ENCODE measurements around the gene PIEZO2.

The PIEZO2 gene

DNA sequence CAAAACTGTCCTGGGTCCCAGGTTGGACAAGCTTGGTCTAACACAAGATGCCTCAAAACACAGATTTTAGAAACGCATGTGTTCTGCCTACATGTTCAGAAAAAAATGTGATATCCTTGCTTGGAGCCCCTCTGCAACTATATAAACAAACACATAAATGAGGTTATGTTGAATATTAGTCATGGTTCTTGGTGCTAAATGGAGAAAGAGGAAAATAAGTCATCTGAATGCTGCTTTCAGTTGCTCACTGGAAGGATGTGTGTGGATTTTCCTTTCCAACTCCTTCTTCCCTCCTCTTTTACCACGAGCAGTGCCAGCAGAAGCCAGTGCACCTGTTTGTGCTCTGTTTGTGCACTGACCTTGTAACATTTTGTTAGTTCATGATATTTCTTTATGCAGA lies 85.3 kb downstream of the PIEZO2 start:
- no peak for DNase-seq

GRCh38 chr18:11055721-11056120 lies 93.6 kb downstream of the PIEZO2 start:
- no peak for DNase-seq

DNA sequence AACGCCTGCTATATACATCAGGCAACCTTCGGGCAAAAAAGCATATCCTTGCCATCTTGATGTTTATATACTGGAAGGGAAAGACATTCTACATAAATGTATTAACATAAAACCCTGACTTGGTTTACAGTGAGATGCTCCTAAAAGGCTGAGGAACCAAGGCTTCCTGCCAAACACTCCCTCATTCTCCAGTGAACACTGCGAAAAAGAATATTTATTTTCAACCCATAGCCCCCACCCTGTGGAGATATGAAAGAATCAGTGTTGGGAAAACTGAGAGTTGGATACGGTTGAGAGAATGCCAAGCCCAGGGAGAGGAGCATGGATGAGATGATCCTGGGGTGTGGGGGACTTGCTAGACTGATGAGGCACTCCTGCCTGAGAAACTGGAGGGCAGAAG lies 94.9 kb downstream of the PIEZO2 start:
- no peak for DNase-seq

GRCh38 chr18:11053293-11053692 lies 96.1 kb downstream of the PIEZO2 start:
- DNase-seq, result no peak

DNA sequence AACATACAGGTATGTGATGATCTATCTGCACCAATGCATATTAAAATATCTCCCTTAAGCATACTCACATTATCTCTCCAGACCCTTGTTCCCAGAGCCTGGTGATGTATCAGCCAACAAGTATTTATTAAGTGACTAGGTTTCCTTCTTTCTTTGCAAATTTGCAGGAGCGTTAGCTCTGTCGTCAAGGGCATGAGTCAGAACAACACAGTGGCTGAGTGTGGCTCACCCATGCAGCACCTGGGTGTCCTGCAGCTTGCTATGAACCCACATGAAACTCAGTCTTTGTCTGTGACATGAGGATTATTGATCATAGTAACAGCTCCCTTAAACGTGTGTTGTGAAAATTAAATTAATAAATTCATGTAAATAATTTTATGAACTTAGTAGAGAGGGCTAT lies 96.6 kb downstream of the PIEZO2 start:
- no peak for DNase-seq

- no peak for DNase-seq
Measured at GRCh38 chr18:11051462-11051861, 97.9 kb downstream of the PIEZO2 start.

GRCh38 chr18:11050966-11051365 lies 98.4 kb downstream of the PIEZO2 start:
- peak in 1 of 2 donors; percentile 19 for DNase-seq

DNA sequence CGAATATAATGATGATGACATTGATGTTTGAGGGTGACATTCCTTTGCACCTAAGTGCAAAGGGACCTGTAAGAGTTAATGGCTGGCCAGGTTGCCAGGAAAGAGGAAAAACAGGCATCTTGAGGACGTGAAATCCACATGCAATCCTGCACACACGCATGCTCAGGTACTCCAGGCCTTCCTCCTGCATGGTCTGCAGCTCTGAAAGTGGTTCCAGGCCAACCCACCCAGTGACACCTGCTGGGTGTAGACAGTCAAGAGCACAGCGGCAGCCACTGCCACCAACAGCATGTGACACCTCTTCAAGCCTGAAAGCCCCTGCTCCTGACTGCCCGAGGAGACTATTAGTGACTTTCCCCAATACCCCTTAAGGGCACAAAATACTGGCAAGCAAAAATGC lies 101.6 kb downstream of the PIEZO2 start:
- DNase-seq, result no peak

DNA sequence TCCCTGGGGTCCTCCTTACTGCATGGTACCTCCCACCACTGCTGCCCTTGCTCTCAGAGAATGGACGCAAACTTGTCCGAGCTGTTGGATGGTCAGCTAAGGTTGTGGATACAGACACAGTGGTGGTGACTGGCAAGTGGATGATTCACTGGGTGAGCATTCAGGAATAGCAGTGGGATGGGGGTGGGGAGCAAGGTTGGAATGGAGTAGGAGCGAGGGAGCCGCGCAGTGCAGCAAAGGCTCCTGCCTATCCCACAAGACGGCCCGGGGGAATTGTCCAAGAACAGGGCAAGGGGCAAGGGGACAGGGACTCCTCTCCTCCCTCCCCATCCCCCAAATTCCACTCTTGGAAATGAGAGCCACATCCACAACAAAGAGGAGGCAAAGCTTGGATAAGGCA lies 102.2 kb downstream of the PIEZO2 start:
- no peak for DNase-seq

DNA sequence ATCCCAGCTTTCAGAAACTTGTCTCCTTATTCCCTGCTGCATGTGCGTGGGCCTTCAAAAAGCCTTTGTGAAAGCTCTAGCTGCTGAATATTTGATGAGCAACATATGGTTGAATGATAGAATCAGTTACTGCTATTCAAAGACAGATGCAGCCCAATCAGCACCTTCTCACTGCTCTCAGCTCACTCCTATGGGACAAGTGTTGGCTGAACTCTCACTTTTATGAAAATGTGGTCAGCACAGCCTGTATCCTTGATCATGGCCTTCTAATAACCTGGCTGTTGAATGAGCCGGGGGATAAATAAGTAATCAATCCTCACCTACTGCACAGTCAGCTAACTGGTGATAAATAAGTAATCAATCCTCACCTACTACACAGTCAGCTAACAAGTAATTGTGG lies 103.2 kb downstream of the PIEZO2 start:
- no peak for DNase-seq

GRCh38 chr18:11043694-11044093 lies 105.7 kb downstream of the PIEZO2 start:
- DNase-seq, result no peak

DNA sequence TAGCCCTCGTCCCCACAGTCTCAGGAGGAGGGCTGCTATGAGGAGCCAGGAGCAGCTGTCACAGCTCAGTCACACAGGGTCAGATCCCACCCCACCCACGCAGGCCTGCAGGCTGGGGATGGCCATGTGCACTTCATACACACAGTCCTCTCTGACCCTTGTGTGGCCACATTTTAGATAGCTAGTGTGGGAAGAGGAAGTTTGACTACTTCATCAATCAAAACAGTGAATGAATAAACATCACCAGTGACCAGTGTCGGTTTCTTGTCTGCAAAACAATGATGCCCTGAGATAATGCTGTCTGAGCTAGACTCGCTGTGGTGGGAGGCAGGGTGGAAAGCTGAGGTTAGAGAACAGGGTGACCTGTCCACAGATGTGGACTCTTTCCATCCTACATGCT lies 107.1 kb downstream of the PIEZO2 start:
- DNase-seq, result no peak

DNA sequence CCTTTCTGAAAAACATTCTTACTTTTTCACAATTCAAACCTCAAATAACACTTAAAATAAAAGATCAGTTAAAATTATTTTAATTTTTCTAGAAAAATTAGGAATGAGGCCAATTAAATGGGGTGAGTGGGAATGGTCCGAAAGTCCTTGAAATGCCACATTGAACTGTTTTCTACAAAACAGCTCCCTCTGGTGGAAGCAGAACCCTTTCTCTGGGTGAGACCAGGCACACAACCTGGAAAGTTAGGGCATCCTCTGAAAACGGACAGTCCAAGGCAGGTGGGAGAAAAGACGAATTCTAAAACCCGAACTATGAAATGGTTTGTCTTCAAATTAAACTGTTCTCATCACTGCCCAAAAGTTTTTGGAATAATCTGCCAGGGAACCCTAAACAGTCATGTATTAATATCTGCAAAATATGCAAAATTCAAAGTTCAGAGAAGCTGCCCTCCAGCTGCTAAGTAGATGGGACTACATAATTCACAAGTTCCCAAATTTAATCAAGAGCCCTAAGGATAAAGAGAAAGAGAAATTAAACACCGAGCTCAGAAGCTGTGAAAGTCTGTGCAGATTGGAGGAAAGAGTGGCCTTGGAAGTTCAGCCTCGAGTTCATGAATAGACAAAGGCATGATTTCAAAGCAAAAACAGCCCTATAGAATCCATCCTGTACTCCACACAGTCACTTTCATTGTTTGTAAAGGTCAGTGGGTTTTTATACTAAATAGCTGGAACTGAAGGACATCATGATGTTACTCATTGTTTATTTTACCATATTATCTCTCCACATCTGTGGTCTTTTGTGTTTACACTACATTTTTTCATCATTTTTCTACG lies 108.3 kb downstream of the PIEZO2 start:
- peak; percentile 46 to 76 for DNase-seq

GRCh38 chr18:11040359-11040758 lies 109.0 kb downstream of the PIEZO2 start:
- DNase-seq, result no peak

- no peak for DNase-seq
Measured at GRCh38 chr18:11037533-11038240, 111.7 kb downstream of the PIEZO2 start.

DNA sequence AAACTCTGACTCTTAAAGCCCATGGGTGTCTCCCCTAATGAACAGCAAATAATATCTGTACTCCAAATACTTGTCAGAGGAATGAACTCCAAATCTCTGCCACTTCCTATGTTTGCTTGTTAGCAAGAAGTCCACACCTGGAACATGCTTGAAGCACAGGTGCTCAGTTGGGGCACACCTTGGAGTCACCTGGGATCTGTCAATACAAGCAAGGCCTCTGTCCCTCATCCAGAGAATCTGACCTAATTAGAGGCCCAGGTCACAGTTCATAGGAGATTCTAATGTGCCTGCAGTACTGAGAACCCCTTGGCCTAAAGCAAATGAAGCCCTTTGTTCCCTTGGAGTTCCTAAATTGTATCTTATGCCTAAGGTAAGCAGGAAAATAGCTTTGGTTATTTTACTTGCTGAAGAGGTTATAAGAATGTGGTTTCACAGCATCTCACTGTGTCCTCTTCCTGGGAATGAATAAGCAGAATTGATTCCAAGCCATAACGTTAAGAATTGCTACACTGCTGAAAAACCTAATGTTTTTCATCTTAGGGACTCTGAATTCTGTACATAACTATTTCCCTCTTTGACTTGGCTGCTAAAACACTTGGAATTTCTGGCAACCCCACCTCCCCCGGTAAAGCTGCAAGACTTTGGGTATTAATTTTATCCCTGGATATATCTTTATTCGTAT lies 113.4 kb downstream of the PIEZO2 start:
- no peak for DNase-seq

DNA sequence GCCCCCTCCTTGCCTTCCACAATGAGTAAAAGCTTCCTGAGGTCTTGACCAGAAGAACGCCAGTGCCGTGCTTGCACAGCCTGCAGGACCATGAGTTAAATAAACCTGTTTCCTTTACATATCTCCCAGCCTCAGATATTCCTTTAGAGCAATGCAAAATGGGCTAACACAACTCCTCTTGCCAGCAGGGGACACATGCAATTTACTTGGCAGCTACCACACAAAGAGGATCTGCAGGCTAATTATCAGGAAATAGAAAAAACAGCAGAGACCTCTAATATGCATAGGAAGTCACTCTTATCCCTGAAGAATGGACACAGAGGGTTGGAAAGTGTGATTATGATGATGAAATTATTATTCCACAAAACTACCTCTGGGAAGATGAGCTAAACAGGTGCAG lies 114.0 kb downstream of the PIEZO2 start:
- DNase-seq, result no peak

DNA sequence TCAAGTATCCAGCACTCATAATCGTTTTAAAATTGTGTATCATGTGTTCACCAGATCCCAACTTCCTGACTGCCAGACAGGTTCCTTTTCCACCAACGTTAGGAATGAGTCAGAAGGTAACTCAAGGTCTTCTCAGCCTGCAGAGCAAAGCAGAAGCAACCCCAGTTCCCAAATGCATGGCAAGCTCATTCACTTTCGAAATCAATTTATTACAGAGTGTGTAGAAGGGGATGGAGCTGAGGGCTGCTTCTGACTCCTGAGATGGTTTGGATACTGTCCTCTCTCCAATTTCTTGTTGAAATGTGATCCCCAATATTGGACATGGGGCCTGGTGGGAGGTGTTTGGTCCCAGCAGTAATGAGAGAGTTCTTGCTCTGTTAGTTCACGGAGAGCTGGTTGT lies 114.5 kb downstream of the PIEZO2 start:
- no peak for DNase-seq

DNA sequence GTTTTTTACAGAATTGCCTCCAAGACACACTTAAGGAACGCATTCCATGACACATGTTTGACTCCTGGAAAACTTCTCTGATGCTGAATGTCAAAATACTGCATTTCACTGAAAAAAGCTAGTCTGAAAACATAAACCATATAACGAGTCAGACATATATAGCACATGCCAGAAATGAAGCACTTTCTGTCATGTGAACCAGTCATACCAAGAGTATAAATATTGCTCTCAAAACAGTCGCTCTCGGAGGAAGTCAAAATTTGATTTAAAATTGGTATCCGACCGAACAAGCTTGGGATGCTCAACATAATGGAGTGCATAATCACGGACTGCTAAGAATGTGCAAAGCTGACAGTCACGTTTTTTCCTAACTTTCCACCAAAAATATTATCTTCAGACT lies 115.9 kb downstream of the PIEZO2 start:
- DNase-seq, result no peak

GRCh38 chr18:11031966-11032365 lies 117.4 kb downstream of the PIEZO2 start:
- DNase-seq, result no peak

- DNase-seq, result no peak
Measured at GRCh38 chr18:11029021-11029420, 120.3 kb downstream of the PIEZO2 start.

- no peak for DNase-seq
Measured at GRCh38 chr18:11027862-11028261, 121.5 kb downstream of the PIEZO2 start.

DNA sequence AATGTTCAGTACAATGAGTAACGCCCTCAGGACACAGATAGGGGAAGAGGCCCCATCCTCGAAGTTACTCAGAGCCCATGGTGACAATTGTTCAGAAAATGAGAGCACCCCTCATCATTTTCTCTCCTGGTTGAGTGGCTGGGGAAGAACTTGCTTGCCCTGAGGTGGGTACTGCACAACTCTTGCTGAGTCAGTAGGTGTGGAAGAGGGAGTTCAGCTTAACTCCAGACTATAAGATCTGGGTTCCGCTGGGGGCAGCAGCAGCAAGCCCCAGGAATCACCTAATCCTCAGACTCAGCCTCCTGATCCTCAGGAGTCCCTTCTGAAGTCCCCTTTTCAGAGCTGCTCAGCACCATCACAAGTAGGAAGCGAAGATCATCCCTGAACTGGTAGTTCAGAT lies 123.7 kb downstream of the PIEZO2 start:
- no peak for DNase-seq

All from hippocampal formation (tissue), 2 donors.